Stimulated activated CD8-positive, alpha-beta memory T cell treated with anti-CD3 and anti-CD28 coated beads, Interleukin-4, amount 100 ng/mL, for 1 hour (primary cell): Measurements from ENCODE around the gene MIEN1.
"Not testable (repeated sequence)": the region's sequence is repeated elsewhere in the genome, so short reads cannot be mapped to it uniquely, and the experiment has no call there.

ENCODE experiments used
- DNase-seq, 2 donors: peaks; one replicate each; pipeline ENCODE4 v3.0.0-alpha.2; 2020; ENCODE audit warnings: low read depth in 2 of 2, low spot score in 1 of 2

Gene MIEN1

DNA sequence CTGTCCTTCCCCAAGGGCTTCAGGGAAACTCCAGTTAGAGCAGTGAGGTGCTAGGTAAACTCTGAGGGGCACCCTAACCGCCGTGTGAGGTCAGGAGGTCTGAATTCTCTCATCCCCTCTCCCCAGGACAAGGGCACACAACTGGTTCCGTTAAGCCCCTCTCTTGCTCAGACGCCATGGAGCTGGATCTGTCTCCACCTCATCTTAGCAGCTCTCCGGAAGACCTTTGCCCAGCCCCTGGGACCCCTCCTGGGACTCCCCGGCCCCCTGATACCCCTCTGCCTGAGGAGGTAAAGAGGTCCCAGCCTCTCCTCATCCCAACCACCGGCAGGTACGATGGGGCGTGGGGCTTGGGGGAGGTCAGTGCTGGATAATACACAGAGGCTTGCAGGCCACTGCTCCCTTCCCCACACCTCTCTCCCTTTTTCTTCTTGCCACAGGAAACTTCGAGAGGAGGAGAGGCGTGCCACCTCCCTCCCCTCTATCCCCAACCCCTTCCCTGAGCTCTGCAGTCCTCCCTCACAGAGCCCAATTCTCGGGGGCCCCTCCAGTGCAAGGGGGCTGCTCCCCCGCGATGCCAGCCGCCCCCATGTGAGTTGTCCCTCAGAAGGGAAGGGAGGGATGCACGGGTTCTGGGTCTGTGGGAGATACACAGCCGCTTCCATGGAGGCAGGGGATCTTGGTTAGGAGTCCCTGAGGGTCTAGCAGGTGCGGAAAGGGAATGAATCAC, 12.0 kb upstream of the MIEN1 start:
- DNase-seq: no peak

DNA sequence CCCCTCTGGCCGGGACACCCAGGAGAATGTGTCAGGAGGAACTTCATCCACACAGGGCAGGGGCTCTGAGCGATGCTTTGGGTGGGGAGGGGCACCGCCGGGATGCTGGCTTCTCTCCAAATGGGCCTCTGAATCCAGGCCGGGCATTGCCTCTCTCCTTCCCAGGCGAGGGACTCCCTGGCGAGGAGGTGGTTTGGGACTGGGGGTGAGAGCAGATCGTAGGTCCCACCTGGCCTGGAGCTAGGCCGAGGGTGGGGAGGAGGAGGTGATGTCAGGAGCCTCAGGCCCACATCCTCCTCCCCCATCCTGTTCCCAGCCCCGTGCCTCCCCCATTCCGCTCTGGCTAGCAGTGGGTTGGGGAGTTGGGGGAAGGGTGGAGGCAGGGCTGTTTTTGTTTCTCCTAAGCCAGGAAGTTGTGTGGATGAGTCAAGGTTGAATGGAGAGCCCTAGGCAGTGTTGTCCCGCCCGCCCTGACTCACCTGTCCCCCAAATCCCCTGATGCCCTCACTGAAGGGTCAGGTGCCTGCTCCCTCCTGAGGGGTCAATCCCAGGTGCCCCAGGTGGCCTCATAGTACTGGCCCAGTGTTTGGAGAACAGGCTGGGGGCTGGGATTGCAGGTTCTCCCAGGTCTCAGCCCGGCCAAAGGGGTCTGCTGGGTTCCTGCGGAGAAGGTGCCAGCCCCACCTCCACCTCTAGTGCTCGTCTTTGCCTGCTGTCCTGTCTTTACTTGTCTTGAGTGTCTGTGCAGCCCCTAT, 10.2 kb upstream of the MIEN1 start:
- no peak for DNase-seq

DNA sequence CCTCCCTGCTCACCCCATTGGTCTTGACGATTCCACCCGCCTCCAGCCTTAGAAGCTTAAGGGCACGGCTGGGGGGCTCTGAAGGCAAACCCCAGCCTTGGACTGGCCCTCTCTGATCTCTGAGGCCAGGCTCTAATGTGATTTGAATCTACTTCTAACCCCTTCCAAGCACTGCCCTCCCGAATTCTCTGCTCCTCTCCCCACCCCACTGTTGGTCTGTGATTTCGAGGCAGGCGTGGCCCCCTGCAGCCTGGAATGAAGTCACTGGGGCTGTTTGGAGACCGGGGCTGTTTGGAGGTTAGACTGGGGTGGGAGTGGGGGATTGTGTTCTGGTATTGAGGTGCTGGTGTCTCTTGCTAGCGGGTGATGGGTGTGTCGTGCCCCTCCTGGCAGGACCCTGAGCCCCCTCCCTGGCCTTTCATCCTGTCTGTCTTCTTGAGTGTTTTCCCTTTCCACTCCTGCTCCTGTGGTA, 9.6 kb upstream of the MIEN1 start:
- DNase-seq: no peak

DNA sequence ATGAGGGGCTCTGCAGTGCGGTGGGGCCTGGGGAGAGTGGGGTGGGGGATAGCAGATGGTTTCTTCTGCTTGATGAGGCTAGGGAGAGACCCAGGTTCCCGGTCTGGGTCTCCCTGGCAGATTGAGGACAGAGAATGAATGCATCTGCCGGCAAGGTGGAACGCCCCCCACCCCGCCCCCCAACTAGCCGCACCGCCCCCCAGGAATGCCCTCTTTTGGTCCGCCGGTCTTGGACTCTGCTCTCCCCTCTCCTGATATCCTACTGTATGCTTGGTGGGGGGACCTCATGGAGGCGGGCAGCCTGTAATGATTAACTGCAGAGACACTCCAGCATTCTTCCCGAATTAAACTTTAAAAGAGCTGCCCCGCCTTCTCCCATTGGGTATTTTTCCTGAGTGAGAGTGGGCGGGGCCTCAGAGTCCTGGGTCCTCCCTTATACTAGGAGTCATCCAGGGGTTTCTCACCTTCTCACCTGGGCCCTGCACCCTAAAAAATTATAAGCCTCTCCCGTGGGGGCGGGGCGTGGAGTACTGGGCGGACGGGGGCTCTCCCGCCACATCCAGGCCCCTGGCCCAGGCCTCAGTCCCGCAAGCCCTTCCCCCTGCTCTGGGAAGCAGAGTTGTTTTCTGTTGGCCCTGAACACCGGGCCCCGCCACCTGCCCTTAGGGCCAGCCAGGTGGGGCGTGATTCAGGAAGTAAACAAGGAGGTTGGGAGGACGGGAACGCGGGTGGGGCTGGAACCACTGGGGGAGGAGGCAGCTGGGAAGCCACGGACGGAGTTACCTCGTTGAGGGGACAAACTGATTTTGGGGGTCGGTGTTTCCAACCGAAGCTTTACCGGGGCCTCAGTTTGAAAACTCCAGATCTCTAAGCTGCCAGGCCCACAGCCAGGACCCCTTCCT, 8.9 kb upstream of the MIEN1 start:
- no peak for DNase-seq

DNA sequence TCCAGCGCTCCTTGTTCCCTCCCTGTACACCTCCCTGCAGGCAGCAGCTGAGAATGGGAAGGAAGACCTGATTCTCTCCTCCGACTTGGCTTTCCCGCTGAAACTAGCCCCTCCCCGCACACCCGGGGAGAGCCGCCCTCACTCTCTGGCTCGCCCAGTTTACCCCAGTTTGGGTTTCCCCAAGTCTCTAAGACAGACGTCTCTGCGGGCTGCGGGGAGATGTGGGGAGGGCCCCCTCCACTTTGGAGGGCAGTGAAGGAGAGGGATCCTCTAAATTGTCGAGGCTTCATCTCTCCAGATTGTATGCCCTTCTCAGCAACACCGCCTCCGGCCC, 8.2 kb upstream of the MIEN1 start:
- peak in 1 of 2 donors; percentile 21 for DNase-seq

DNA sequence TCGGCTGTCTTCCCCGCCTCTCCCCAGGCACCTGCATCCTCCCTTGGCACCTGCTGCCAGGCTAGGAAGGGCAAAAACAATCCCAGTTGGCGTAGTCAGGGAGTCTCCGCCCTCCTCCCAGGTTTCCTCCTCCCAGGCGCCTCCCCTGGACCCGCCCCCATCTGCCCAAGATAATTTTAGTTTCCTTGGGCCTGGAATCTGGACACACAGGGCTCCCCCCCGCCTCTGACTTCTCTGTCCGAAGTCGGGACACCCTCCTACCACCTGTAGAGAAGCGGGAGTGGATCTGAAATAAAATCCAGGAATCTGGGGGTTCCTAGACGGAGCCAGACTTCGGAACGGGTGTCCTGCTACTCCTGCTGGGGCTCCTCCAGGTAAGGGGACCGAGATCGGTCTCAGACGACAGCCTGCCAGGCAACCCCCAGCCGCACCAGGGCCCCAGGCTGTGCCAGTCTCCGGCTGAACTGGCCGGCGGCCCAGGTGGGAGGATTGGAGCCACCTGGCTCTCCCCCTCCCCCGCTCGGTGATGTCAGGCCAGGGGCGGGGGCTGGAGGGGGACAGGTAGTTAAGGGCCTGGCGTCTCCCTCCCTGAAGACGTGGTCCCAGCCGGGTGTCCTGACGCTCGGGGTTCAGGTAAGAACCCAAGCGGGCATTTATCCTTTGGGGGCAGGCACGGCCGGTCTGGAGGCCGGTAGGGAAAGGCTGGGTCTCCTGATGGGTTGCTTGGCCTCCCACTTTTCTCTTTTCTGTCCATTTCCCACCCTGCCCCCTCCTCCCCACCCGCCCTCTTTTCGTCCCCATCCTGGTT, 7.6 kb upstream of the MIEN1 start, which contains the start of gene GRB7:
TSS of gene GRB7 (plus strand) at position 179 of the 808 bp plus-strand sequence. CDS start 4,364 bp downstream, outside the sequence.
- no peak for DNase-seq

DNA sequence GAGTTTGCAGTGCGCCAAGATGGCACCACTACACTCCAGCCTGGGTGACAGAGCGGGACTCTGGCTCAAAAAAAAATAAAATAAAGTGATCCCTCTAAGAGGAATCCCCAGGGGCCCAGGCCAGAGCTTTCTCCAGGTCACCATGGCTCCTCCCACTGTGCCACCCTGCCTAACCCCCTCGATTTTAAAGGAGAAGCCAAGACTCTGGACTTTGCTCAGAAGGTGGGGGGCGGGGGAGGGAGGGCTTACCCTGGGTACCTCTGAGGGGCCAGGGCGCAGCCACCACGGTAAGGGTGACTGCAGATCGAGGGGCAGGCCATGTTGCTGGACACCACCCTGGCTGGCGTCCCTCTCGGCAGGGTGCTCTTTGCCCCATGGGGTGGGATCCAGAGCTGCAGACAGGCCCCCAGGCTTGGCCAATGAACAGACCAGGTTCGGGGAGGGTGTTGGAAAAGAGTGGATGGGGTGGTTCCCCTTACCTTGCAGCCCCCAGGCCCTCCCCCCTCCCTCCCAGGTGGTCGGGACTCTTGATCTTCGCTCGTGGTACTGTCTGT, 7.0 kb upstream of the MIEN1 start:
- DNase-seq: no peak

DNA sequence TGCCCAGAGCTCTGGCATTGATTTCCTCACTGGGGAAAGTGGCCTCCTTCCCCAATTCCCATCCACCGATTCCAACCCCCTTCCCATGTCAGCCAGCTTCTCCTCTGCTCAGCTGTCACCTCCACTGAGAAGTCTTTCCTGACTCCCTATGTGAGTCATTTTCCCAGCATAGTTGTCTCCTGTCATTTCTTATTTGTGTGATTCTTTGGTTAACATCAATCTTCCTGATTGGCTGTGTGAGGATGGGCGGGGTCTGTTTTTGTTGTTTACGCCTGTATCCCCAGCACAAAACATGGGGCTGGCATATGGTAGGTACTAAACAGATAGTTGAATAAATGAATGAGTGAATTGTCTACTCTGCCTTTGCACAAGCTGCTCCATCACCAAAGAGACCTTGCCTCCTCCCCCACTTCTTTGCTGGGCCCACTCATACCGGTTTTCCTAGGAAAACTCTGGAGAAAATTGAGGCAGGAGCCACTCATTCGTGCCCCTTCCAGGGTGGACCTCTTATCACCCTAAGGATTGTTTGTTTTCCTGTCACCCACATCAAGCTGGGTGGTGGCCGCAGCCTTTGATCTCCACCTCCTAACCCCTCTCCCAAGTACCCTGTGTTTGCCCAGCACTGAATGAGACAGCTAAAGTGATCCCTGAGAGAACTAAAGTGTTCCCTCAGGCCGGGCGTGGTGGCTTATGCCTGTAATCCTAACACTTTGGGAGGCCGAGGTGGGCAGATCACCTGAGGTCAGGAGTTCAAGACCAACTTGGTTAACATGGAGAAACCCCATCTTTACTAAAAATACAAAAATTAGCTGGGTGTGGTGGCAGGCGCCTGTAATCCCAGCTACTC, 6.2 kb upstream of the MIEN1 start:
- DNase-seq: no peak

DNA sequence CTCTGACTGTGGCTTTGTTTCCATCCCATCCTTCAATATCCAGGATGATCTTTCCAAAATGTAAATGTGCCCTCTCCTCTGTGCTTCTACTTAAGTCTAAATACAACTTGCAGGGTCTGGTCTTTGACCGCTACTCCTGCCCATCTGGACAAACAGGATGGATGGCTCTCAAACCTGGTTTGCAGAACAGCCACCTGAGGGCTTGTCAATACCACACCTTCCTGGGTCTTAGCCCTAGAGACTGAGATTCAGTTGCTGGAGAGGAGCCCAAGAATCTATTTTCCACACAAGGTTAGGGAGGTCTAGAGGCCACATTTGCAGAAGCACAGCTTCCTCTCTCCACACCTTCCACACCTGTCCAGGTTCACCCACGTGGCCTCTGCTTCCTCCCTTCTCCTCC, 5.5 kb upstream of the MIEN1 start:
- DNase-seq: no peak

DNA sequence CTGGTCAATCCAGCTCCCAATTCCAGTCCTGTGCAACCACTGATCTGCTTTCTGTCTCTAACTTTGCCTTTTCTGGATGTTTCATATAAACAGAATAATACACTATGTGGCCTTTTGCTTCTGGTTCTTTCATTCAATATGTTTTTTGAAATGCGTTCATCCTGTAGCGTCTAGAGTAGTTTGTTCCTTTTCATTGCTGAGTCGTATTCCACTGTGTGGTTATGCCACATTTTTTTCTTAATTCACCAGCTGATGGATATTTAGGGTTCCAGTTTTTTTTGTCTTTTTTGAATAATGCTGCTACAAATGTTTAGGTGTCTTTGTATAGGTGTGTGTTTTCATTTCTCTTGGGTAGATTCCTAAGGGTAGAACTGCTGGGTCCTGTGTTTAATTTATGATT, 2.3 kb upstream of the MIEN1 start:
- DNase-seq: no peak

DNA sequence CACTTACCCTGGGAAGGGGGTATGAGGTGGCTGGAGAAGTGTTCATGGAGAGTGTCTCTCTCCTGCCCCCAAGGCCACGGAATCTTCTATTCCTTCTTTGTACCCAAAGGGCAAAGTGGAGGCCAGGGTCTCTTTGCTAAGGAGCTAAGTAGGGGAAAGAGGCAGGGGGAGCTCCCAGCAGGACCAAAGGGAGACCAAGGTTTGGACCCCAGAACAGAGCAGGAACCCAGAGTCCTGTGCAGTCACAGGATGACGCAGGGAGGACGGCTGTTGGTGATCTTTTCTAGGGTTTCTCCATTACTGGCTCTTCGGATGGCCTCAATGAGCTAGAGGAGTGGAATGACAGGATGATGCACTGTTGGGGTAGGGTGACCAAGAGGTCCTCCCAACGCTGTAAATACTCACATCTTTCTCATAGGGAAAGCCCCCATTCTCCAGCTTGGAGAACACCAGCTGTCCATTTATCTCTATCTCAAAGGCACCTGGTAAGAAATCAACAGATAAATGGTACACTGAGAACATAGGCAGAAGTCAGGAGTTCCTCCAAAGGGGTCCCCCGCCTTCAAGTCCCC, 966 bp downstream of the MIEN1 start:
- DNase-seq: no peak

DNA sequence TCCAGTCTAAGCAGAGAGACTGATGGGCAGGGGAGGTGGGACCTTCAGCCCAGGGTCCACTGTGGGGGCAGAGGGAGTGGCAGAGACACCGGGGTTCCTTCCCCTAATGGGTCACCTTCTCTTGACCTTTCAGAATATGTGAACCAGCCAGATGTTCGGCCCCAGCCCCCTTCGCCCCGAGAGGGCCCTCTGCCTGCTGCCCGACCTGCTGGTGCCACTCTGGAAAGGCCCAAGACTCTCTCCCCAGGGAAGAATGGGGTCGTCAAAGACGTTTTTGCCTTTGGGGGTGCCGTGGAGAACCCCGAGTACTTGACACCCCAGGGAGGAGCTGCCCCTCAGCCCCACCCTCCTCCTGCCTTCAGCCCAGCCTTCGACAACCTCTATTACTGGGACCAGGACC, 2.8 kb downstream of the MIEN1 start:
- DNase-seq: no peak

DNA sequence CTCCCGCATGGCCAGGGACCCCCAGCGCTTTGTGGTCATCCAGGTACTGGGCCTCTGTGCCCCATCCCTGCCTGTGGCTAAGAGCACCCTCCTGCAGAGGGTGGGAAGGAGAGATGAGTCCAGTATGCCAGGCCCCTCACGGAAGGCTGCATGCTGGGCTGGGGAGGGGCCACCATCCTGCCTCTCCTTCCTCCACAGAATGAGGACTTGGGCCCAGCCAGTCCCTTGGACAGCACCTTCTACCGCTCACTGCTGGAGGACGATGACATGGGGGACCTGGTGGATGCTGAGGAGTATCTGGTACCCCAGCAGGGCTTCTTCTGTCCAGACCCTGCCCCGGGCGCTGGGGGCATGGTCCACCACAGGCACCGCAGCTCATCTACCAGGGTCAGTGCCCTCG, 3.7 kb downstream of the MIEN1 start:
- no peak for DNase-seq

DNA sequence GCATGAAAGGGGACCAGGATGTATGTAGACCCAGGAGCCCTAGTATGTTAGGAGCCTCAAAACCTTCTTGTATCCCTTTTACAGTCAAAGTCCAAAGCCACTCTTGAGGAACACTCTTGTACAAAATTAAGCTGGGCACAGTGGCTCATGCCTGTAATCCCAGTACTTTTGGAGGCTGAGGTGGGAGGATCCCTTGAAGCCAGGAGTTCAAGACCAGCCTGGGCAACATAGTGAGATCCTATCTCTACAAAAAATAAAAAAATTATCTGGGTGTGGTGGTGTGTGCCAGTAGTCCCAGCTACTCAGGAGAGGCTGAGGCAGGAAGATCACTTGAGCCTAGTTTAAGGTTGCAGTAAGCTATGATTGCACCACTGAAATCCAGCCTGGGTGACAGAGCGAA, 4.4 kb downstream of the MIEN1 start:
- DNase-seq: not testable (repeated sequence)

DNA sequence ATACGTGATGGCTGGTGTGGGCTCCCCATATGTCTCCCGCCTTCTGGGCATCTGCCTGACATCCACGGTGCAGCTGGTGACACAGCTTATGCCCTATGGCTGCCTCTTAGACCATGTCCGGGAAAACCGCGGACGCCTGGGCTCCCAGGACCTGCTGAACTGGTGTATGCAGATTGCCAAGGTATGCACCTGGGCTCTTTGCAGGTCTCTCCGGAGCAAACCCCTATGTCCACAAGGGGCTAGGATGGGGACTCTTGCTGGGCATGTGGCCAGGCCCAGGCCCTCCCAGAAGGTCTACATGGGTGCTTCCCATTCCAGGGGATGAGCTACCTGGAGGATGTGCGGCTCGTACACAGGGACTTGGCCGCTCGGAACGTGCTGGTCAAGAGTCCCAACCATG, 5.6 kb downstream of the MIEN1 start:
- no peak for DNase-seq

DNA sequence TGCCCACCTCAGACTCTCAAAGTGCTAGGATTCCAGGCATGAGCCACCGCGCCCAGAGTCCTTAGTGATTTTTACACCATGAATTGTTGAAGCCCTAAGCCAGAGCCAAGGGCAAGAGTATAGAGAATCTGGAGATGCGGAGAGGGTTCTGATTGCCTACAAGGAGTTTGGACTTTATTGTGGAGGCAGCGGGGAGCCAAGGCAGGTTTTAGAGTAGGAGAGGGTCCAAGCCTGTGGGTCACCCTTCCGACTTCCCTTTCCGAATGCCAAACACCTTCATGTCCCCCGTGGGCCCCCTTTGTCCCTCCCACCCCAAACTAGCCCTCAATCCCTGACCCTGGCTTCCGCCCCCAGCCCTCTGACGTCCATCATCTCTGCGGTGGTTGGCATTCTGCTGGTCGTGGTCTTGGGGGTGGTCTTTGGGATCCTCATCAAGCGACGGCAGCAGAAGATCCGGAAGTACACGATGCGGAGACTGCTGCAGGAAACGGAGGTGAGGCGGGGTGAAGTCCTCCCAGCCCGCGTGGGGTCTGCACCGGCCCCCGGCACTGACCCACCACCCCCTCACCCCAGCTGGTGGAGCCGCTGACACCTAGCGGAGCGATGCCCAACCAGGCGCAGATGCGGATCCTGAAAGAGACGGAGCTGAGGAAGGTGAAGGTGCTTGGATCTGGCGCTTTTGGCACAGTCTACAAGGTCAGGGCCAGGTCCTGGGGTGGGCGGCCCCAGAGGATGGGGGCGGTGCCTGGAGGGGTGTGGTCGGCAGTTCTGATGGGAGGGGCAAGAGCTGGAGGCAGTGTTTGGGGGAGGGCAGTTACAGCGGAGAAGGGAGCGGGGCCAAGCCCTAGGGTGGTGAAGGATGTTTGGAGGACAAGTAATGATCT, 7.1 kb downstream of the MIEN1 start:
- DNase-seq: no peak

DNA sequence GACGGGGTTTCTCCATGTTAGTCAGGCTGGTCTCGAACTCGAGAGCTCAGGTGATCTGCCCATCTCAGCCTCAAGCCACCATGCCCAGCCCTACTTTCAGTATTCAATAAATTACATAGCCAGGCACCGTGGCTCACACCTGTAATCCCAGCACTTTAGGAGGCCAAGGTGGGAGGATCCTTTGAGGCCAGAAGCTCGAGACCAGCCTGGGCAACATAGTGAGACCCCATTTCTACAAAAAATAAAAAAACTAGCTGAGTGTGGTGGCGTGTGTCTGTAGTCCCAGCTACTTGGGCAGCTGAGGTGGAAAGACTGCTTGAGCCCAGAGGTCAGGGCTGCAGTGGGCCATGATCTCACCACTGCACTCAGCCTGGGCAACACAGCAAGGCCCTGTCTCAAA, 8.2 kb downstream of the MIEN1 start:
- no peak for DNase-seq
